Osteocyte (in vitro differentiated cells): Measurements from ENCODE around the gene MIER1. TPM values are rescaled to one million over a fixed set of nuclear protein-coding genes. Genes with fewer than 3 reads are reported as not detected.

Experiments
- DNase-seq: peaks from one replicate; pipeline ENCODE4 v3.0.0; 2021; ENCODE audit warnings: mixed read lengths; ENCODE audit not compliant: unreplicated experiment; ENCODE audit errors: extremely low spot score
- H3K27ac Mint-ChIP-seq: one replicate; pipeline ENCODE4 v1.8.0; 2021; ENCODE audit warnings: mild to moderate bottlenecking, mixed read lengths; ENCODE audit not compliant: unreplicated experiment
- H3K27me3 Mint-ChIP-seq: one replicate; pipeline ENCODE4 v1.8.0; 2021; ENCODE audit warnings: mixed read lengths; ENCODE audit not compliant: unreplicated experiment
- H3K36me3 Mint-ChIP-seq: one replicate; pipeline ENCODE4 v1.8.0; 2021; ENCODE audit warnings: mixed read lengths; ENCODE audit not compliant: unreplicated experiment
- H3K4me1 Mint-ChIP-seq: one replicate; pipeline ENCODE4 v1.8.0; 2021; ENCODE audit warnings: mixed read lengths; ENCODE audit not compliant: unreplicated experiment
- H3K4me3 Mint-ChIP-seq: one replicate; pipeline ENCODE4 v1.8.0; 2021; ENCODE audit warnings: mild to moderate bottlenecking, moderate library complexity, mixed read lengths; ENCODE audit not compliant: unreplicated experiment
- H3K9me3 Mint-ChIP-seq: one replicate; pipeline ENCODE4 v1.8.0; 2021; ENCODE audit warnings: mixed read lengths; ENCODE audit not compliant: unreplicated experiment
- CTCF ChIP-seq: fragments of 200-600 bp; sonication (generic); IDR thresholded peaks from 2 replicates; pipeline ENCODE4 v1.5.0; 2021; ENCODE audit warnings: antibody characterized with exemption, mild to moderate bottlenecking, moderate library complexity
- total RNA-seq: library from RNA; stranded (reverse); gene quantifications from 2 replicates; pipeline ENCODE4 v1.2.1, GENCODE V29; 2021

The MIER1 gene
- total RNA-seq, 1 donor from 2014 or later: 45.8 TPM

GRCh38 chr1:66996018-66996682 lies 71.4 kb downstream of the MIER1 start:
- DNase-seq: no peak
- no peaks in the 10 kb centered on the region for H3K4me1 Mint-ChIP-seq
- H3K27me3 Mint-ChIP-seq: no peaks in the 10 kb centered on the region
- TF ChIP-seq CTCF: peak; percentile 82
- peaks cover 7% of the 10 kb centered on the region for H3K36me3 Mint-ChIP-seq
- no peaks in the 10 kb centered on the region for H3K9me3 Mint-ChIP-seq
- H3K4me3 Mint-ChIP-seq: no peak overlapping the region
- H3K27ac Mint-ChIP-seq: no peak overlapping the region

- no peak for DNase-seq
- TF ChIP-seq CTCF: no peak
- peaks cover 13% of the 10 kb centered on the region for H3K36me3 Mint-ChIP-seq
- no peak overlapping the region for H3K27ac Mint-ChIP-seq
- H3K4me1 Mint-ChIP-seq: no peaks in the 10 kb centered on the region
- H3K9me3 Mint-ChIP-seq: no peaks in the 10 kb centered on the region
- H3K4me3 Mint-ChIP-seq: no peak overlapping the region
- no peaks in the 10 kb centered on the region for H3K27me3 Mint-ChIP-seq
These were observed 74.2 kb downstream of the MIER1 start for GRCh38 chr1:66998972-66999371.

- no peak overlapping the region for H3K4me3 Mint-ChIP-seq
- no peak for TF ChIP-seq CTCF
- H3K27ac Mint-ChIP-seq: no peak overlapping the region
- no peak for DNase-seq
- no peaks in the 10 kb centered on the region for H3K4me1 Mint-ChIP-seq
- H3K9me3 Mint-ChIP-seq: no peaks in the 10 kb centered on the region
- H3K36me3 Mint-ChIP-seq: peaks cover 15% of the 10 kb centered on the region
- H3K27me3 Mint-ChIP-seq: no peaks in the 10 kb centered on the region
These were observed 75.0 kb downstream of the MIER1 start for GRCh38 chr1:66999640-67000400.

- no peaks in the 10 kb centered on the region for H3K4me1 Mint-ChIP-seq
- DNase-seq: no peak
- H3K9me3 Mint-ChIP-seq: no peaks in the 10 kb centered on the region
- H3K27ac Mint-ChIP-seq: no peak overlapping the region
- no peak overlapping the region for H3K4me3 Mint-ChIP-seq
- no peak for TF ChIP-seq CTCF
- no peaks in the 10 kb centered on the region for H3K27me3 Mint-ChIP-seq
- peaks cover 15% of the 10 kb centered on the region for H3K36me3 Mint-ChIP-seq
These were observed 77.1 kb downstream of the MIER1 start for GRCh38 chr1:67001682-67002425.

- Mint-ChIP-seq H3K27me3 (no peaks in the 10 kb centered on the region), H3K9me3 (no peaks in the 10 kb centered on the region), H3K27ac (peak overlapping the region; percentile 6), H3K36me3 (peaks cover 19% of the 10 kb centered on the region), H3K4me3 (no peak overlapping the region), H3K4me1 (no peaks in the 10 kb centered on the region)
- no peak for TF ChIP-seq CTCF
- no peak for DNase-seq
These were observed 79.4 kb downstream of the MIER1 start for GRCh38 chr1:67004176-67004575.
